22Rv1 (cell line): ENCODE results near the gene NRXN3.

Source experiments
- CTCF ChIP-seq: fragments of 450-650 bp; IDR thresholded peaks from 2 replicates; pipeline ENCODE4 v1.5.1; 2017; ENCODE audit warnings: mild to moderate bottlenecking
- ZFX ChIP-seq: fragments of 450-650 bp; IDR thresholded peaks from 2 replicates; pipeline ENCODE4 v1.6.1; 2017; ENCODE audit warnings: antibody characterized with exemption, borderline replicate concordance

GRCh38 chr14:78863143-78863542 is 693.0 kb downstream of the NRXN3 start:
- TF ChIP-seq CTCF (no peak), ZFX (no peak)
